Measurements from ENCODE around the gene PACS1.

The PACS1 gene

GRCh38 chr11:66133216-66133775 lies 63.2 kb downstream of the PACS1 start:
- no peak for DNase-seq

DNA sequence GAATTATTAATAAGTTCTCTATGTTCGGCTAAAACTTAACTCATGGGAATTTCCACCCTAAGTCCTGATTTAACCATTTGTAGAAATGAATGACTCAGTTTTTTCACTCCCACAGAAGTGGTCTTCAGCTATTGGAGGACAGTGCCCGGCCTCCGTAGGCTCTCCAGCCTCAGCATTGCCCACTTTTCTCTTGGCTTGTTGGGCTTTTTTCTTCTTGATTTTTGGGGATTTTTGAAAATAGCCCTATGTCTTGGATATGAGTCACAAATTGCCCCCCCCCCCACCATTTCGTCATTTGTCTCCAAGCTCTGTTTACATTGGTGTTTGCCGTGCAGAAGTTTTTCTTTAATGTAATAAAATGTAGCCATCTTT lies 66.7 kb downstream of the PACS1 start:
- no peak for DNase-seq

GRCh38 chr11:66139817-66140404 lies 69.8 kb downstream of the PACS1 start:
- no peak for DNase-seq

DNA sequence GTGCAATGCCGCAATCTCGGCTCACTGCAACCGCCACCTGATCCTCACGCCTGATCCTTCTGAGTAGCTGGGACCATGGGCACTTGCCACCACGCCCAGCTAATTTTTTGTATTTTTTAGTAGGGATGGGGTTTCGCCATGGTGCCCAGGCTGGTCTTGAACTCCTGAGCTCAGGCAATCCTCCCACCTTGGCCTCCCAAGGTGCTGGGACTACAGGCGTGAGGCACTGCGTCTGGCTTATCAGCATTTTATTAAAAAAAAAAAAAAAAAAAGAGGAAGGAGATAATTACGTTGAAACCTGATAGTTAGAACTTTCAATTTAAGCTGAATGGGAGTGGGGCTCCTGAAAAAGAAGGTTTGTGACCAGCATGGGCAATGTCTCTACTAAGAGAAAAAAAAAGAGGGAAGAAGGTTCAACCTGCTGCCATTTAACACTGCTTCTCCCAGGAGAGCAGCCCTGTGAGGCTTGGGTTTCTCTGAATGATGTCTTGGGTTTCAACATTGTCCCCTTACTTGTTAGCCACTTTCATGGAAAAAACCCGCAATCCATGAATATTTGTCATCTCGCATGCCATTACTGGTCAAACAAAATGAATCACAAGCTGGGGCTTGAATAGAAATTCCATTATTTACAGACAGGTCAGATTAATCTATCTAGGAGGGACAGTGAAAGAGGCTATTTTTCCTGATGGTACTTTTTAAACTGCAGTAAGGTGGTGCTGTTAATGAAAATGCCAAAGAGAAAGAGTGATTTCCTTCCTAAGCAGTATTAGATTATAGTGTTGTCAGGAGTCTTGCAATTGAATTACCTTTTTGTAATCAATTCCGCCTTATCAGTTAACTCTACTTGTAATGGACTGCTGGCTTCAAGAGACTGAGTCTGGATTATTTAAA lies 72.5 kb downstream of the PACS1 start:
- DNase-seq = no peak

DNA sequence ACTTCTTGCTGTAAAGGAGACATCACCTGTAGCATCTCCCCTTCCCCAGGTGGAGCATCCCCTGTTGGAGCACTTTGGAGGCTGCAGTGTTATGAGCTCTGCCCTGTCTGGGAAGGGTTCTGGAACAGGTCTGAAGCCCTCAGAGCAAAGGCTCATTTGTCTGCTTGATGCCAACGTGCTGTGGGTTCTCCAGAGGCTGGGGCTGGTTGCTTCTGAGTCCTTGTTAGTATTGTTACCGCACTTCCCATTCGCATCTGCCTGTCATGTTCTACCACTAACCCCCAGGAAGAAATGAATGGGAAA lies 73.1 kb downstream of the PACS1 start:
- DNase-seq = no peak

DNA sequence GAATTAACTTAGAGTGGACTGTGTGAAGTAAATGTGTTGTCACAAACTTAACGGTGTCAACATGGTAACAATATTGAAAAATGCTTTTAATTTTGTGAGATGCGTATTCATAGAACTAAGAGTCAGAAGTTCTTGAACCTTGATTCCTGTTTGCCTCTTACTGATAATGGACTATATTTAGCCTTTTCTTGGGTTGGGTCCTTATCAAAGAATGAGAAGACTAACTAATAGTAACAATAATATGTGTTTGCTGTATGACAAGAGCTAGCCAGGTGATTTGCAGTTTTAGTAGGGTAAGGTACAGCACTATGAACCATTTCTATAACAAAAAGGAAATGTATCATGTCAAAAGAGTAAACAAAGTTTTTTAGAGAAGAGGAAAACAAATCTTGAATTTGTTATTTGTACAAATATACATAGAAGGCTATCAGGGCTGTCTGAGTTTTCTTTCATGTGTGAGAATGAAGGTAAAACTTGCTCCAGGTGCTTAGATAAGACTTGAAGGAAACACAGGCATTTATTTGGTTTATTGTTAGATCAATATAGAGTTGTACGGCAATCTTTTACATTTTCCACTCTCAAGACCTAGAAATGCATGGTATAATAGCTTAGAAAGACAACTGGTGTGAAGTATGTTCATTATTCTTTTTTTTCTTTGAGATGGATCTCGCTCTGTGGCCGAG lies 74.1 kb downstream of the PACS1 start:
- DNase-seq = no peak

DNA sequence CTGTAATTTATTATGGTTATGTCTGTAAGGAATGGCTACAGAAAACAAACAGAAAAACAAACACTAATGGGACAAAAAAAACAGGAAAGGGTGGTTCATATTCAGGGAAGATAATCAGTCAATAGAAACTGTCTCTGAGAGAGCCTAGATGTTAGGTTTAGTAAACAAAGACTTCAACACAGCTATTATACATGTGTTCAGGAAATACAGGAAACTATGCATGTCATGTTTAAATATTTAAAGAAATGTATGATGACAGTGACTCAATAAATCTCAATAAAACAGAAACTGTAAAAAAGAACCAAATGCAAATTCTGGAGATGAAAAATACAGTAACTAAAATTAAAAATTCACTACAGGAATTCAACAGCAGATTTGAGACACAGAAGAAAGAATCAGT lies 76.0 kb downstream of the PACS1 start:
- no peak for DNase-seq

DNA sequence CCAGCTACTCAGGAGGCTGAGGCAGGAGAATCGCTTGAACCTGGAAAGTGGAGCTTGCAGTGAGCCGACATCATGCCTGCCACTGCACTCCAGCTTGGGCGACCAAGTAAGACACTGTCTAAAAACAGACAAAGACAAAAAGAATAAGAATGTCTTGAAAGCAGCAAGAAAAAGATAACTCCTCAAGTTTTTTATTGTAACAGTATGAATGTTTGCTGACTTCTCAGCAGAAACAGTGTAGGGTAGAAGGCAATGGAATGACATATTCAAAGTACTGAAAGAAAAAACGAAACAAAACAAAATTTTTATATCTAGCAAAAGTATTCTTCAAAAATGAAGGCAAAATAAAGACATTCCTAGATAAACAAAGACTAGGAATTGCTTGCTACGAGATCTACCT lies 76.9 kb downstream of the PACS1 start:
- no peak for DNase-seq

DNA sequence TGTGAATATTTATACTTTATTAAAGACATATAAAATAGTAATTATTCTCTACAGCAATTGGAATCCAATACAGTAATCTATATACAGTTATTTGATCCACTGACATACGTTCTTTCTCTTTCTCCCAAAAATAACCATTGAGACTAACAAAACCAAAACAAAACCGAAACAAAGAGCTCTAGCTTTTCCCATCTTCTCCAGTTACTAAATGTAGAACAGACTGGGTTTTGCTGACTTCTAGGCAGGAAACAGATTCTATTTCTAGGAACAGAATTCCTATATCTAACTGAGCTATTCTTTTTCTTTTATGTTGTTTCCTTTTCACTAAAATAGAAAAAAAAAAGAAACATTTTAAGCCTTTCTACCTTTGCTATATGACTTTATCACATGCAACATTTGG lies 80.1 kb downstream of the PACS1 start:
- no peak for DNase-seq

DNA sequence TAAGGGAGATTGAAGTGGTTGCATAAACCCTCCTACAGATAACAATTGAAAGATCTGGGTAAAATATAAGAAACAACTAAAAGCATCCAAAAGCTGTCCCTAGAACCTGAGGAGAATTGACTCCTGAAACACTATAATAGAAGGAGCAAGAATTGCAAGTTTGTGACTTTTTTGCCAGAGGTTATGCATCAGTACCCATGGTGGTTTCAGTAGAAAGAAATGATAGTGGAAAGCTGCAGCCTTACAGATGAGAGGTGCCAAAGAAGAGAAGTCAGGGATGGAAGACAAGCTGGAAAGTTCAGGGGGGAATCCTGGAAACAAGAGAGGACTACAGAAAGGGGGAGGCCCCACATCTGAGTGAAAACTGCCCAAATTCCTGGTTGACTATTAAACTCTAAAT lies 80.7 kb downstream of the PACS1 start:
- no peak for DNase-seq

DNA sequence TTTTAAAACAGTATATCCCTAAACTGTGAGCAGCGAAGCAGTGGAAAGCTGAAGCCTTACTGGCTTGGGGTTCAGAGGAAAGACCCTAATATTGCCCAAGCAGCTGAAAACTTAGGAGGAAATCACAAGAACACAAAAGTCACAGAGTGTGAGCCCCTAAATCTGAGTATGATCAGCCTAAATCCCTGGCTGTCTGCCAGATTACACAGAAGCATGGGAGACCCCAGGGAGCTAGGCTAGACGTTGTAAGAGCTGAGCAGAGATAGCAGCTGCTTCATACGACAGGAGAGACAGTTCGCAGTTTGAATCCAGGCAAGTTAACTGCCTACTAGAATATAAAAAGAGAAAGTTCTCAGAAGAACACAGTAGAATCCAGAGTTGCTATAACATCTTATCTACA lies 81.2 kb downstream of the PACS1 start:
- DNase-seq = no peak

GRCh38 chr11:66154109-66154508 lies 84.0 kb downstream of the PACS1 start:
- DNase-seq = no peak

GRCh38 chr11:66155387-66156073 lies 85.5 kb downstream of the PACS1 start:
- DNase-seq = no peak

GRCh38 chr11:66157182-66157864 lies 87.3 kb downstream of the PACS1 start:
- no peak for DNase-seq

- DNase-seq = no peak
These were observed 88.1 kb downstream of the PACS1 start for GRCh38 chr11:66158156-66158555.

DNA sequence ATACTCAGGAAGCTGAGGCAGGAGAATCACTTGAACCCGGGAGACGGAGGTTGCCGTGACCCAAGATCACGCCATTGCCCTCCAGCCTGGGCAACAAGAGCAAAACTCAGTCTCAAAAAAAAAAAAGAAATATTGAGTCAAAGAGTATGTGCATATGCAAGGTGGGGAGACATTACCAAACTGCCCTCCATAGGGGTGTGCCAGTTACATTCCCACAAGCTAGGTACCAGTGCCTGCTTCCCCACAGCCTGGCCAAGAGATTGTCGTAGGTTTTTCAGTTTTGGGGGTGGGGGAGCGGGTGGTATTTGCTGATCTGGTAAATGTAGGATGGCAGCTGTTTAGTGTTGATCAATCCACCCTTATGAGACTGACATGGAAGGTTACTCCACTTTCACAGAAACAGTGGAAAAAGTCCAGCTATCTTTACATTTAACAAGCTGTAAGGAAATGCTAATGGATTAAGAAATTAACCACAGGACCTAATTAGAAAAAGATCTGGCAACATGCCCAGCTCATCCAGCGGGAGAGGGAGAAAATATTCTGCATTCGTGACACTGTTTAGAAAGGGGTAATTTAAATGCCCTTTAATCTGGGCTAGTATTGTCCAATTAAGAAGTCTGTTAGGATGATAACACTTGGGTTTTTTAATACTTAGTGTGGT lies 89.4 kb downstream of the PACS1 start:
- no peak for DNase-seq

DNA sequence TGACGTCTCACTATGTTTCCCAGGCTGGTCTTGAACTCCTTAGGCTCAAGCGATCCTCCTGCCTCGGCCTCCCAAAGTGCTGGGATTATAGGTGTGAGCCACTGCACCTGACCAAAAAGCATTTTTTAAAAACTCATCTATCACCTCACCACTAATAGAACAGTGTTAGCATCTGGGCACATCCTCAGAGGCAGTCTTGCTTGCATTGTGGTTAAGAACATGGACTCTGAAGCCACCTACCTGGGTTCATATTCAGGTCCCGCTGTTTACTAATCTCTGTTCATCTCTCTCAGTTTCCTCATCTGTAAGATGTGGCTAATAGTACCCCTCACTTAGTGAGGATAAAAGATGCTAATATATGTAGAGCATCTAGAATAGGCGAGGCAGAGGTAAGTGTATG lies 90.6 kb downstream of the PACS1 start:
- no peak for DNase-seq

DNA sequence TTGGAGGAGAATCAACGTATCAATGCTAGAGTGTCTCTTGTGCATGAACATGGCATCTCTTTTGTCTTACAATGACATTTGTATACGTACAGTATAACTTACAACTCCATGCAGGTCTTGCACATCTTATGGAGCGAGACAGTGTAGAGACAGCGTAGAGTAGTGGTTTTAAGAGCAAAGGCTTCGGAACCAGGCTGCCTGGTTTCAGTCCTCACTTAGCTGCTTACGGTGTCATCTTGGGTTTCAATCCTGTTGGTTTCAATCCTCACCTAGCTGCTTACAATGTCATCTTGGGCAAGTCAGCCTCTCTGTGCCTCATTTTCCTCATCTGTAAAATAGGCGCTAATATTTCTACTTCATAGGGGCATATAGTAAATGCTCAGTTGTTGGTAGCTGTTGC lies 98.2 kb downstream of the PACS1 start:
- DNase-seq = no peak

DNA sequence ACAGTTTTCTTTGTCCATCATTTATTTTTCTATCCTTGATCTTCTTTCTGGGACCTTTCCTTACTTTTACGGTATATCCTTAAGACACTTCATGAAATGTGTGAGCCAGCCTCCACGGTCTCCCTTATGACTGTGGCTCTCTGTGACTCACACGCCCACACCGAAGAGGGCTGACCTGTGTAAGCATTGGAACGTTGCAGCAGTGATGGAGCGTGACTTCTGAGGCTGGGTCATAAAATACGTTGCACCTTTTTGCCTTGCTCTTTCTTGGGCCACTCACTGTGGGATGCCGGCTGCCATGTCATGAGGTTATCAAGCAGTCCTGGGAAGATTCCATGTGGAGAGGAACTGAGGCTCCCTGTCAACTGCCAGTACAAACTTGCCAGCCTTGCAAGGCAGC lies 102.1 kb downstream of the PACS1 start:
- no peak for DNase-seq

GRCh38 chr11:66176650-66177049 lies 106.6 kb downstream of the PACS1 start:
- DNase-seq = no peak

GRCh38 chr11:66178183-66178582 lies 108.1 kb downstream of the PACS1 start:
- DNase-seq = no peak

Measured in anterior cingulate cortex (tissue), 58 donors.